ENCODE measurements around the gene CNOT4. TPM values are rescaled to one million over a fixed set of nuclear protein-coding genes. Genes with fewer than 3 reads are reported as not detected.

The CNOT4 gene
- total RNA-seq, 1 experiment from 2014 or later: 26.0 TPM

GRCh38 chr7:135392701-135393100 lies 117.2 kb downstream of the CNOT4 start:
- TF ChIP-seq CTCF (IDR thresholded peaks at IDR 0.05; ENCODE audit: unreplicated experiment): no peak
- Mint-ChIP-seq H3K36me3 (ENCODE audit: insufficient read depth, unreplicated experiment) (no peaks in the 10 kb centered on the region), H3K9me3 (ENCODE audit: low read depth, unreplicated experiment) (no peaks in the 10 kb centered on the region), H3K27me3 (ENCODE audit: unreplicated experiment) (no peaks in the 10 kb centered on the region), H3K27ac (ENCODE audit: unreplicated experiment) (no peak overlapping the region), H3K4me3 (ENCODE audit: low read depth, unreplicated experiment) (no peak overlapping the region), H3K4me1 (ENCODE audit: low read depth, unreplicated experiment) (no peaks in the 10 kb centered on the region)
- no peak for DNase-seq
- intact Hi-C loops (cut with micrococcal nuclease; ENCODE audit: unreplicated experiment): no loop called here
- CTCF ChIA-PET: interaction anchor here (1.0 kb wide), 1 partner anchor 194 kb away, joined by 3 read pairs; no protein-coding TSS in a partner anchor
- no TSS peak for BruUV-seq (replicated peaks)

DNA sequence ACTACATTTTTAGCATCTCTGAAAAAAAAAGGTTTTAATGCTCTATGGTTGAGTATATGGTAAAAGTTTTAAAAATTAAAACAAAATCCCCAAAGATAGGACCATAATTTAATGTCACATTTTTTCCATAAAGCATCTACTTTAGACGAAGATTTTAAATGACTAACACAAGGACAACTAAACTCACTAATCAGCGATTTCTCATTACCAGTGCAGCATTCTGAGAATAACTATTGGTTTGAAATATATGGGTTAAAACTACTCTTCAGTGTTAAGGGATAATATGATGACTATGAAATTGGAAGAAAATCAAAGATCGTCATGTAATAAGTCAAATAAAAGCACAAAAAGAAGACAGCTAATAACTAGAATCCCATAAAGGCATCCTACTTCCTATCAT lies 118.4 kb downstream of the CNOT4 start:
- Mint-ChIP-seq H3K36me3 (ENCODE audit: insufficient read depth, unreplicated experiment) (no peaks in the 10 kb centered on the region), H3K4me1 (ENCODE audit: low read depth, unreplicated experiment) (no peaks in the 10 kb centered on the region), H3K9me3 (ENCODE audit: low read depth, unreplicated experiment) (no peaks in the 10 kb centered on the region), H3K4me3 (ENCODE audit: low read depth, unreplicated experiment) (no peak overlapping the region), H3K27ac (ENCODE audit: unreplicated experiment) (no peak overlapping the region), H3K27me3 (ENCODE audit: unreplicated experiment) (no peaks in the 10 kb centered on the region)
- BruUV-seq (replicated peaks): no TSS peak
- no peak for TF ChIP-seq CTCF (IDR thresholded peaks at IDR 0.05; ENCODE audit: unreplicated experiment)
- DNase-seq: no peak
- intact Hi-C loops (cut with micrococcal nuclease; ENCODE audit: unreplicated experiment): no loop called here
- CTCF ChIA-PET: interaction anchor here (0.8 kb wide), 2 partner anchors 11 to 254 kb away, joined by 3 to 4 read pairs; no protein-coding TSS in a partner anchor

- intact Hi-C loops (cut with micrococcal nuclease; ENCODE audit: unreplicated experiment): no loop called here
- no peaks in the 10 kb centered on the region for H3K36me3 Mint-ChIP-seq (ENCODE audit: insufficient read depth, unreplicated experiment)
- TF ChIP-seq CTCF (IDR thresholded peaks at IDR 0.05; ENCODE audit: unreplicated experiment): no peak
- CTCF ChIA-PET: interaction anchor here (0.8 kb wide), 2 partner anchors 11 to 254 kb away, joined by 3 to 4 read pairs; no protein-coding TSS in a partner anchor
- BruUV-seq (replicated peaks): no TSS peak
- no peak overlapping the region for H3K27ac Mint-ChIP-seq (ENCODE audit: unreplicated experiment)
- H3K27me3 Mint-ChIP-seq (ENCODE audit: unreplicated experiment): no peaks in the 10 kb centered on the region
- no peak overlapping the region for H3K4me3 Mint-ChIP-seq (ENCODE audit: low read depth, unreplicated experiment)
- H3K4me1 Mint-ChIP-seq (ENCODE audit: low read depth, unreplicated experiment): no peaks in the 10 kb centered on the region
- DNase-seq: no peak
- H3K9me3 Mint-ChIP-seq (ENCODE audit: low read depth, unreplicated experiment): no peaks in the 10 kb centered on the region
Observed at GRCh38 chr7:135390829-135391228, 119.1 kb downstream of the CNOT4 start.

GRCh38 chr7:135389971-135390370 lies 119.9 kb downstream of the CNOT4 start:
- H3K9me3 Mint-ChIP-seq (ENCODE audit: low read depth, unreplicated experiment): no peaks in the 10 kb centered on the region
- TF ChIP-seq CTCF (IDR thresholded peaks at IDR 0.05; ENCODE audit: unreplicated experiment): no peak
- H3K4me1 Mint-ChIP-seq (ENCODE audit: low read depth, unreplicated experiment): no peaks in the 10 kb centered on the region
- intact Hi-C loops (cut with micrococcal nuclease; ENCODE audit: unreplicated experiment): no loop called here
- BruUV-seq (replicated peaks): no TSS peak
- no peak overlapping the region for H3K4me3 Mint-ChIP-seq (ENCODE audit: low read depth, unreplicated experiment)
- H3K27ac Mint-ChIP-seq (ENCODE audit: unreplicated experiment): no peak overlapping the region
- no peak for DNase-seq
- no peaks in the 10 kb centered on the region for H3K36me3 Mint-ChIP-seq (ENCODE audit: insufficient read depth, unreplicated experiment)
- no peaks in the 10 kb centered on the region for H3K27me3 Mint-ChIP-seq (ENCODE audit: unreplicated experiment)
- CTCF ChIA-PET: no interaction called here

All from Calu3 (cell line).